ENCODE results near the gene FIGN.

The FIGN gene

GRCh38 chr2:163649080-163649479, 86.7 kb downstream of the FIGN start:
- H3K79me1 ChIP-seq (ENCODE audit: low read length): no peaks in the 10 kb centered on the region

GRCh38 chr2:163647300-163647699, 88.5 kb downstream of the FIGN start:
- H3K14ac ChIP-seq (ENCODE audit: low read length): no peak overlapping the region

More at GRCh38 chr2:163649080-163649479, 86.7 kb downstream of the FIGN start:
- Histone ChIP-seq H2AK5ac (ENCODE audit: low read length) (no peak overlapping the region), H4K91ac (ENCODE audit: low read depth, low read length) (no peak overlapping the region), H3K4me1 (ENCODE audit: control insufficient read depth in 1 of 2, insufficient read depth in 2 of 2, low read length in 2 of 2) (peaks cover 0 to 2% of the 10 kb centered on the region in 2 experiments), H4K8ac (ENCODE audit: low read depth, low read length) (no peak overlapping the region), H3K27me3 (ENCODE audit: insufficient read depth, low read length) (no peaks in the 10 kb centered on the region), H3K27ac (ENCODE audit: low read depth, low read length) (no peak overlapping the region), H3K14ac (ENCODE audit: low read length) (no peak overlapping the region), H2BK120ac (ENCODE audit: insufficient read depth, low read length, poor library complexity) (no peak overlapping the region), H3K36me3 (ENCODE audit: control insufficient read depth in 1 of 2, insufficient read depth in 2 of 2, low read length in 2 of 2) (no peaks in the 10 kb centered on the region), H3K9me3 (ENCODE audit: insufficient read depth, low read depth, low read length) (peaks cover 2% of the 10 kb centered on the region), H2BK5ac (ENCODE audit: low read depth, low read length, poor library complexity) (no peak overlapping the region), H3K79me2 (ENCODE audit: control insufficient read depth, insufficient read depth, low read length, poor library complexity) (no peaks in the 10 kb centered on the region), H3K9ac (ENCODE audit: low read length) (no peak overlapping the region), H3K4me2 (ENCODE audit: low read length) (no peak overlapping the region), H3K23ac (ENCODE audit: low read length) (no peak overlapping the region), H4K12ac (ENCODE audit: low read depth, low read length) (no peak overlapping the region), H3K4me3 (ENCODE audit: low read depth, low read length) (no peak overlapping the region), H3K18ac (ENCODE audit: low read length) (no peak overlapping the region), H3K4ac (ENCODE audit: low read depth, low read length) (peak overlapping the region; percentile 0), H2BK12ac (ENCODE audit: low read length) (no peak overlapping the region), H2AFZ (ENCODE audit: insufficient read depth, low read length, poor library complexity) (no peak overlapping the region)
- no peak for DNase-seq
- WGBS (ENCODE audit: extremely low coverage, insufficient coverage, insufficient read length): no CpG with 5 or more reads among the region's 1 CpG

GRCh38 chr2:163646687-163647086, 89.1 kb downstream of the FIGN start:
- Histone ChIP-seq H3K27me3 (ENCODE audit: insufficient read depth, low read length) (no peaks in the 10 kb centered on the region), H2AK5ac (ENCODE audit: low read length) (no peak overlapping the region), H3K4me2 (ENCODE audit: low read length) (no peak overlapping the region), H3K4ac (ENCODE audit: low read depth, low read length) (no peak overlapping the region), H3K36me3 (ENCODE audit: control insufficient read depth in 1 of 2, insufficient read depth in 2 of 2, low read length in 2 of 2) (peaks cover 0 to 1% of the 10 kb centered on the region in 2 experiments), H3K9ac (ENCODE audit: low read length) (no peak overlapping the region), H4K8ac (ENCODE audit: low read depth, low read length) (no peak overlapping the region), H2AFZ (ENCODE audit: insufficient read depth, low read length, poor library complexity) (no peak overlapping the region), H3K79me2 (ENCODE audit: control insufficient read depth, insufficient read depth, low read length, poor library complexity) (no peaks in the 10 kb centered on the region), H3K27ac (ENCODE audit: low read depth, low read length) (no peak overlapping the region), H3K14ac (ENCODE audit: low read length) (no peak overlapping the region), H2BK120ac (ENCODE audit: insufficient read depth, low read length, poor library complexity) (no peak overlapping the region), H3K4me1 (ENCODE audit: control insufficient read depth in 1 of 2, insufficient read depth in 2 of 2, low read length in 2 of 2) (peaks cover 0 to 2% of the 10 kb centered on the region in 2 experiments), H3K4me3 (ENCODE audit: low read depth, low read length) (no peak overlapping the region), H2BK5ac (ENCODE audit: low read depth, low read length, poor library complexity) (no peak overlapping the region), H3K79me1 (ENCODE audit: low read length) (no peaks in the 10 kb centered on the region), H3K9me3 (ENCODE audit: insufficient read depth, low read depth, low read length) (peaks cover 2% of the 10 kb centered on the region), H4K91ac (ENCODE audit: low read depth, low read length) (no peak overlapping the region), H3K23ac (ENCODE audit: low read length) (no peak overlapping the region), H2BK12ac (ENCODE audit: low read length) (no peak overlapping the region), H4K12ac (ENCODE audit: low read depth, low read length) (no peak overlapping the region), H3K18ac (ENCODE audit: low read length) (no peak overlapping the region)
- no peak for DNase-seq
- WGBS (ENCODE audit: extremely low coverage, insufficient coverage, insufficient read length): no CpG with 5 or more reads among the region's 1 CpG

More at GRCh38 chr2:163647300-163647699, 88.5 kb downstream of the FIGN start:
- no peaks in the 10 kb centered on the region for H3K79me1 ChIP-seq (ENCODE audit: low read length)
- H3K27ac ChIP-seq (ENCODE audit: low read depth, low read length): no peak overlapping the region
- no peak overlapping the region for H3K4me3 ChIP-seq (ENCODE audit: low read depth, low read length)
- H3K23ac ChIP-seq (ENCODE audit: low read length): no peak overlapping the region
- H3K9me3 ChIP-seq (ENCODE audit: insufficient read depth, low read depth, low read length): peaks cover 2% of the 10 kb centered on the region
- no peak overlapping the region for H4K12ac ChIP-seq (ENCODE audit: low read depth, low read length)
- H4K91ac ChIP-seq (ENCODE audit: low read depth, low read length): no peak overlapping the region
- H3K9ac ChIP-seq (ENCODE audit: low read length): no peak overlapping the region
- peaks cover 0 to 1% of the 10 kb centered on the region in 2 experiments for H3K36me3 ChIP-seq (ENCODE audit: control insufficient read depth in 1 of 2, insufficient read depth in 2 of 2, low read length in 2 of 2)
- no peak overlapping the region for H4K8ac ChIP-seq (ENCODE audit: low read depth, low read length)
- no peak overlapping the region for H3K4me2 ChIP-seq (ENCODE audit: low read length)
- H2BK12ac ChIP-seq (ENCODE audit: low read length): no peak overlapping the region
- H2AFZ ChIP-seq (ENCODE audit: insufficient read depth, low read length, poor library complexity): no peak overlapping the region
- DNase-seq: no peak
- H3K79me2 ChIP-seq (ENCODE audit: control insufficient read depth, insufficient read depth, low read length, poor library complexity): no peaks in the 10 kb centered on the region
- H2AK5ac ChIP-seq (ENCODE audit: low read length): no peak overlapping the region
- H3K4me1 ChIP-seq (ENCODE audit: control insufficient read depth in 1 of 2, insufficient read depth in 2 of 2, low read length in 2 of 2): peaks cover 0 to 2% of the 10 kb centered on the region in 2 experiments
- no peak overlapping the region for H3K4ac ChIP-seq (ENCODE audit: low read depth, low read length)
- H3K18ac ChIP-seq (ENCODE audit: low read length): no peak overlapping the region
- H3K27me3 ChIP-seq (ENCODE audit: insufficient read depth, low read length): no peaks in the 10 kb centered on the region
- H2BK5ac ChIP-seq (ENCODE audit: low read depth, low read length, poor library complexity): no peak overlapping the region
- no peak overlapping the region for H2BK120ac ChIP-seq (ENCODE audit: insufficient read depth, low read length, poor library complexity)

- Histone ChIP-seq H3K79me2 (ENCODE audit: control insufficient read depth, insufficient read depth, low read length, poor library complexity) (no peaks in the 10 kb centered on the region), H3K79me1 (ENCODE audit: low read length) (no peaks in the 10 kb centered on the region), H3K9me3 (ENCODE audit: insufficient read depth, low read depth, low read length) (no peaks in the 10 kb centered on the region), H2BK5ac (ENCODE audit: low read depth, low read length, poor library complexity) (no peak overlapping the region), H3K9ac (ENCODE audit: low read length) (no peak overlapping the region), H3K4me2 (ENCODE audit: low read length) (no peak overlapping the region), H3K27me3 (ENCODE audit: insufficient read depth, low read length) (no peaks in the 10 kb centered on the region), H3K4me1 (ENCODE audit: control insufficient read depth in 1 of 2, insufficient read depth in 2 of 2, low read length in 2 of 2) (peaks cover 0 to 2% of the 10 kb centered on the region in 2 experiments), H2AK5ac (ENCODE audit: low read length) (no peak overlapping the region), H3K27ac (ENCODE audit: low read depth, low read length) (no peak overlapping the region), H4K8ac (ENCODE audit: low read depth, low read length) (no peak overlapping the region), H4K12ac (ENCODE audit: low read depth, low read length) (no peak overlapping the region), H3K36me3 (ENCODE audit: control insufficient read depth in 1 of 2, insufficient read depth in 2 of 2, low read length in 2 of 2) (peaks cover 0 to 1% of the 10 kb centered on the region in 2 experiments), H3K4ac (ENCODE audit: low read depth, low read length) (no peak overlapping the region), H3K23ac (ENCODE audit: low read length) (no peak overlapping the region), H3K14ac (ENCODE audit: low read length) (no peak overlapping the region), H2BK12ac (ENCODE audit: low read length) (no peak overlapping the region), H2AFZ (ENCODE audit: insufficient read depth, low read length, poor library complexity) (no peak overlapping the region), H4K91ac (ENCODE audit: low read depth, low read length) (no peak overlapping the region), H2BK120ac (ENCODE audit: insufficient read depth, low read length, poor library complexity) (no peak overlapping the region), H3K18ac (ENCODE audit: low read length) (no peak overlapping the region), H3K4me3 (ENCODE audit: low read depth, low read length) (no peak overlapping the region)
- WGBS (ENCODE audit: extremely low coverage, insufficient coverage, insufficient read length): no CpG with 5 or more reads among the region's 2 CpGs
- DNase-seq: no peak
These were observed 91.6 kb downstream of the FIGN start for GRCh38 chr2:163644238-163644637.
